K562 (cell line): Measurements from ENCODE around the gene HAPSTR1. TPM values are rescaled to one million over a fixed set of nuclear protein-coding genes. Genes with fewer than 3 reads are reported as not detected.

ENCODE experiments used
- ARNT ChIP-seq, 2 experiments: fragments of 450-650 bp; IDR thresholded peaks; 2 replicates each; pipeline ENCODE4 v1.6.1; 2016; ENCODE audit warnings: mild to moderate bottlenecking in 1 of 2
- BACH1 ChIP-seq: fragments of 200-800 bp; sonication (Bioruptor generic); IDR thresholded peaks from 2 replicates; pipeline ENCODE4 v1.6.1; 2016; ENCODE audit warnings: missing genetic modification characterization, missing compliant biosample characterization
- CEBPB ChIP-seq: fragments of 450-650 bp; IDR thresholded peaks from 2 replicates; pipeline ENCODE4 v1.6.1; 2016; ENCODE audit warnings: missing genetic modification characterization, missing compliant biosample characterization
- GATAD2A ChIP-seq: fragments of 450-650 bp; IDR thresholded peaks from 2 replicates; pipeline ENCODE4 v1.6.1; 2017
- KAT7 ChIP-seq: sonication (generic); formaldehyde crosslinking; IDR thresholded peaks from 2 replicates; pipeline ENCODE4 v1.8.0; 2022; ENCODE audit warnings: missing genetic modification reagents, mild to moderate bottlenecking, borderline replicate concordance
- L3MBTL2 ChIP-seq: fragments of 450-650 bp; IDR thresholded peaks from 2 replicates; pipeline ENCODE4 v1.6.1; 2016; ENCODE audit warnings: mild to moderate bottlenecking, moderate library complexity
- LCOR ChIP-seq: sonication (generic); formaldehyde crosslinking; IDR thresholded peaks from 2 replicates; pipeline ENCODE4 v1.8.0; 2022; ENCODE audit warnings: mild to moderate bottlenecking, missing genetic modification reagents
- NFRKB ChIP-seq: fragments of 450-650 bp; IDR thresholded peaks from 2 replicates; pipeline ENCODE4 v1.6.1; 2016; ENCODE audit warnings: low read depth
- PURB ChIP-seq: sonication (generic); formaldehyde crosslinking; IDR thresholded peaks from 2 replicates; pipeline ENCODE4 v1.9.0; 2021; ENCODE audit warnings: low read depth, mild to moderate bottlenecking, missing genetic modification reagents
- SAFB2 ChIP-seq: fragments of 200-400 bp; formaldehyde crosslinking; IDR thresholded peaks from 2 replicates; pipeline ENCODE4 v1.6.1; 2018; ENCODE audit warnings: borderline replicate concordance, low read length, low read depth, moderate library complexity; ENCODE audit not compliant: severe bottlenecking
- TEAD4 ChIP-seq, 2 experiments: sonication (generic) in 1 of 2; formaldehyde crosslinking in 1 of 2; IDR thresholded peaks; 2 replicates each; pipeline versions ENCODE4 v1.6.1 to v1.8.0; 2012 to 2022; ENCODE audit warnings: borderline replicate concordance in 1 of 2, inconsistent platforms in 1 of 2, low read length in 1 of 2, mild to moderate bottlenecking in 1 of 2, missing genetic modification reagents in 1 of 2
- ZBED1 ChIP-seq: IDR thresholded peaks from 2 replicates; pipeline ENCODE4 v1.6.1; 2014
- ZNF121 ChIP-seq: sonication (generic); formaldehyde crosslinking; conservative IDR thresholded peaks from 2 replicates; pipeline ENCODE4 v1.8.0; 2022; ENCODE audit warnings: missing genetic modification reagents
- ZNF146 ChIP-seq: IDR thresholded peaks from one replicate; pipeline ENCODE4 v1.6.1; 2018; ENCODE audit warnings: missing compliant biosample characterization; ENCODE audit not compliant: unreplicated experiment
- ZNF24 ChIP-seq: fragments of 450-650 bp; IDR thresholded peaks from 2 replicates; pipeline ENCODE4 v1.6.1; 2016
- ZNF695 ChIP-seq: fragments of 450-650 bp; formaldehyde crosslinking; IDR thresholded peaks from 2 replicates; pipeline ENCODE4 v1.4.0; 2020; ENCODE audit warnings: mild to moderate bottlenecking, moderate library complexity
- ZNF699 ChIP-seq: fragments of 250-450 bp; sonication (Bioruptor Pico); IDR thresholded peaks from 2 replicates; pipeline ENCODE4 v1.8.0; 2021; ENCODE audit warnings: mild to moderate bottlenecking, moderate library complexity; ENCODE audit not compliant: insufficient replicate concordance
- ZNF76 ChIP-seq: fragments of 250-450 bp; sonication (Bioruptor Pico); IDR thresholded peaks from 2 replicates; pipeline ENCODE4 v1.4.0; 2020; ENCODE audit warnings: mild to moderate bottlenecking, moderate library complexity, borderline replicate concordance
- polyA plus RNA-seq, 8 experiments: library from polyadenylated mRNA; depleted of rRNA in 4 of 8; stranded (reverse) in 5 of 8; unstranded in 3 of 8; fragments of >200 nt; fragmentation: Nextera tagmentation in 2 of 8; fragmentation: Illumina TruSeq in 1 of 8; extraction: Ambion mirVana in 2 of 8; extraction: Trizol in 1 of 8; gene quantifications; 2 replicates each; pipeline versions ENCODE4 v1.2.1 to v1.2.3, GENCODE V29; 2011 to 2014; ENCODE audit warnings: inconsistent platforms in 1 of 8, missing spikeins in 1 of 8
- total RNA-seq, 7 experiments: library from RNA; depleted of rRNA in 6 of 7; stranded (reverse); fragments of >200 nt in 6 of 7; fragmentation: Illumina TruSeq in 2 of 7; extraction: Trizol in 2 of 7; gene quantifications; 2 replicates each; pipeline versions ENCODE4 v1.2.1 to v1.2.3, GENCODE V29; 2011 to 2021; ENCODE audit warnings: low replicate concordance in 1 of 7
- TF ChIP-seq, protein P1 (sequence below): fragments of 250-450 bp; sonication (Bioruptor Pico); IDR thresholded peaks from 2 replicates; pipeline ENCODE4 v1.8.0; 2022; ENCODE audit warnings: moderate library complexity, mild to moderate bottlenecking, inconsistent platforms
- TF ChIP-seq, protein P2 (sequence below): fragments of 450-650 bp; formaldehyde crosslinking; IDR thresholded peaks from 2 replicates; pipeline ENCODE4 v1.4.0; 2020; ENCODE audit warnings: mild to moderate bottlenecking, mixed read lengths
- TF ChIP-seq, protein P3 (sequence below): fragments of 250-450 bp; sonication (Bioruptor Pico); IDR thresholded peaks from 2 replicates; pipeline ENCODE4 v1.8.0; 2021; ENCODE audit warnings: borderline replicate concordance, mild to moderate bottlenecking, moderate library complexity; ENCODE audit not compliant: poor library complexity, severe bottlenecking
- TF ChIP-seq, protein P4 (sequence below), 2 experiments: fragments of 450-650 bp; conservative IDR thresholded peaks; 2 replicates each; pipeline ENCODE4 v1.6.1; 2017; ENCODE audit warnings: mild to moderate bottlenecking in 2 of 2, moderate library complexity in 2 of 2
- TF ChIP-seq, protein P5 (sequence below): IDR thresholded peaks from 2 replicates; pipeline ENCODE4 v1.6.1; 2012; ENCODE audit warnings: low read depth, low read length, improper control_type of control experiment, borderline replicate concordance

The HAPSTR1 gene
- total and polyA plus RNA-seq, 9 of the 15 experiments (the other 6 are each of a cell fraction or from before 2014, with no cell fraction given) = 10.8 to 67.9 (median 36.5) TPM

DNA sequence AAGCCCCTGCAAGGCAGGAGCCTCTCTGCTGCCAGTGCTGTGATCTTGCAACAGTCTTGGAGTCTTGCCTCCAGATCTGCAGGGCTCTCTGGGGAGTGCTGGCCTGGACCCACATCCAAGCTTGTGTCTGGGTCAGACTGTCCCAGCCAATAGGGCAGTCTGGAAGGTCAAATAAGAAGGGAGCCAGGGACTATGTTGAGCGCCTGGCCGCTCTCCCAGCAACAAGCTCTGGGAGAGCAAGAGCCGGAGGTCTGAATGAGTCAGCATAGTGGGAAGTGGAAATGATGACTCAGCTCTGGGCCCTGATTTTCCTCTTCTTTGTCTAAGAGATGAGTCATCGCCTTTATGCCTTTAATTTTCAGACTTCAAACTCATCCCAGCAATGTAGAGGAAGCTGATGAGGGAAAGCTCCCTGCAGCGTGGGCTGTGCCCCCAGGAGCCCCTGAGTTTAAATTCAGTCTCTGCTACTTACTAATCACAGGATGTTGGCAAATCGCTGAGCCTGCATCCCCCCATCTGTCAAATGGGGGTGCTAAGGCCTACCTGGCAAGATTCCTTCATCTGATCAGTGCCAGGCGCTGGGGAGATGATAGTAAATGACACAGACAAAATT, 43.6 kb upstream of the HAPSTR1 start (continued):
- TF ChIP-seq, protein P1, sequence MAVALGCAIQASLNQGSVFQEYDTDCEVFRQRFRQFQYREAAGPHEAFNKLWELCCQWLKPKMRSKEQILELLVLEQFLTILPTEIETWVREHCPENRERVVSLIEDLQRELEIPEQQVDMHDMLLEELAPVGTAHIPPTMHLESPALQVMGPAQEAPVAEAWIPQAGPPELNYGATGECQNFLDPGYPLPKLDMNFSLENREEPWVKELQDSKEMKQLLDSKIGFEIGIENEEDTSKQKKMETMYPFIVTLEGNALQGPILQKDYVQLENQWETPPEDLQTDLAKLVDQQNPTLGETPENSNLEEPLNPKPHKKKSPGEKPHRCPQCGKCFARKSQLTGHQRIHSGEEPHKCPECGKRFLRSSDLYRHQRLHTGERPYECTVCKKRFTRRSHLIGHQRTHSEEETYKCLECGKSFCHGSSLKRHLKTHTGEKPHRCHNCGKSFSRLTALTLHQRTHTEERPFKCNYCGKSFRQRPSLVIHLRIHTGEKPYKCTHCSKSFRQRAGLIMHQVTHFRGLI (CRISPR knock-in tag) = no peak
- TF ChIP-seq CEBPB (tag) = no peak
- no peak for TF ChIP-seq ZNF24
- TF ChIP-seq TEAD4 (IDR thresholded peaks at IDR 0.05; ENCODE audit: low read length) = no peak
- TF ChIP-seq TEAD4 (CRISPR knock-in tag; IDR thresholded peaks at IDR 0.05; ENCODE audit: borderline replicate concordance) = no peak
- TF ChIP-seq ZNF76 = no peak
- peak in 1 of 2 experiments; percentile 69; a peak in 1 of 4 replicates for TF ChIP-seq ARNT (IDR thresholded peaks at IDR 0.05)
- no peak for TF ChIP-seq ZNF121 (CRISPR knock-in tag)
- no peak for TF ChIP-seq PURB (CRISPR knock-in tag)
- TF ChIP-seq, protein P2, sequence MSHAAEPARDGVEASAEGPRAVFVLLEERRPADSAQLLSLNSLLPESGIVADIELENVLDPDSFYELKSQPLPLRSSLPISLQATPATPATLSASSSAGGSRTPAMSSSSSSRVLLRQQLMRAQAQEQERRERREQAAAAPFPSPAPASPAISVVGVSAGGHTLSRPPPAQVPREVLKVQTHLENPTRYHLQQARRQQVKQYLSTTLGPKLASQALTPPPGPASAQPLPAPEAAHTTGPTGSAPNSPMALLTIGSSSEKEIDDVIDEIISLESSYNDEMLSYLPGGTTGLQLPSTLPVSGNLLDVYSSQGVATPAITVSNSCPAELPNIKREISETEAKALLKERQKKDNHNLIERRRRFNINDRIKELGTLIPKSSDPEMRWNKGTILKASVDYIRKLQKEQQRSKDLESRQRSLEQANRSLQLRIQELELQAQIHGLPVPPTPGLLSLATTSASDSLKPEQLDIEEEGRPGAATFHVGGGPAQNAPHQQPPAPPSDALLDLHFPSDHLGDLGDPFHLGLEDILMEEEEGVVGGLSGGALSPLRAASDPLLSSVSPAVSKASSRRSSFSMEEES (CRISPR knock-in tag) = no peak
- TF ChIP-seq KAT7 (CRISPR knock-in tag) = no peak
- no peak; the same call in 1 of the 2 replicates for TF ChIP-seq L3MBTL2
- no peak for TF ChIP-seq NFRKB
- no peak for TF ChIP-seq ZNF699 (CRISPR knock-in tag)
- TF ChIP-seq ZBED1 = peak; percentile 64
- no peak for TF ChIP-seq LCOR
- TF ChIP-seq BACH1 (tag) = peak; percentile 100
- no peak for TF ChIP-seq ZNF146 (CRISPR knock-in tag)
- TF ChIP-seq ZNF695 (CRISPR knock-in tag) = no peak
- TF ChIP-seq SAFB2 = no peak
- TF ChIP-seq, protein P3, sequence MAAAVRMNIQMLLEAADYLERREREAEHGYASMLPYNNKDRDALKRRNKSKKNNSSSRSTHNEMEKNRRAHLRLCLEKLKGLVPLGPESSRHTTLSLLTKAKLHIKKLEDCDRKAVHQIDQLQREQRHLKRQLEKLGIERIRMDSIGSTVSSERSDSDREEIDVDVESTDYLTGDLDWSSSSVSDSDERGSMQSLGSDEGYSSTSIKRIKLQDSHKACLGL (CRISPR knock-in tag) = no peak
- TF ChIP-seq, protein P4, sequence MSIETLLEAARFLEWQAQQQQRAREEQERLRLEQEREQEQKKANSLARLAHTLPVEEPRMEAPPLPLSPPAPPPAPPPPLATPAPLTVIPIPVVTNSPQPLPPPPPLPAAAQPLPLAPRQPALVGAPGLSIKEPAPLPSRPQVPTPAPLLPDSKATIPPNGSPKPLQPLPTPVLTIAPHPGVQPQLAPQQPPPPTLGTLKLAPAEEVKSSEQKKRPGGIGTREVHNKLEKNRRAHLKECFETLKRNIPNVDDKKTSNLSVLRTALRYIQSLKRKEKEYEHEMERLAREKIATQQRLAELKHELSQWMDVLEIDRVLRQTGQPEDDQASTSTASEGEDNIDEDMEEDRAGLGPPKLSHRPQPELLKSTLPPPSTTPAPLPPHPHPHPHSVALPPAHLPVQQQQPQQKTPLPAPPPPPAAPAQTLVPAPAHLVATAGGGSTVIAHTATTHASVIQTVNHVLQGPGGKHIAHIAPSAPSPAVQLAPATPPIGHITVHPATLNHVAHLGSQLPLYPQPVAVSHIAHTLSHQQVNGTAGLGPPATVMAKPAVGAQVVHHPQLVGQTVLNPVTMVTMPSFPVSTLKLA (conservative IDR thresholded peaks at IDR 0.05) = no peak; a peak in 1 of 4 replicates
- TF ChIP-seq, protein P5, sequence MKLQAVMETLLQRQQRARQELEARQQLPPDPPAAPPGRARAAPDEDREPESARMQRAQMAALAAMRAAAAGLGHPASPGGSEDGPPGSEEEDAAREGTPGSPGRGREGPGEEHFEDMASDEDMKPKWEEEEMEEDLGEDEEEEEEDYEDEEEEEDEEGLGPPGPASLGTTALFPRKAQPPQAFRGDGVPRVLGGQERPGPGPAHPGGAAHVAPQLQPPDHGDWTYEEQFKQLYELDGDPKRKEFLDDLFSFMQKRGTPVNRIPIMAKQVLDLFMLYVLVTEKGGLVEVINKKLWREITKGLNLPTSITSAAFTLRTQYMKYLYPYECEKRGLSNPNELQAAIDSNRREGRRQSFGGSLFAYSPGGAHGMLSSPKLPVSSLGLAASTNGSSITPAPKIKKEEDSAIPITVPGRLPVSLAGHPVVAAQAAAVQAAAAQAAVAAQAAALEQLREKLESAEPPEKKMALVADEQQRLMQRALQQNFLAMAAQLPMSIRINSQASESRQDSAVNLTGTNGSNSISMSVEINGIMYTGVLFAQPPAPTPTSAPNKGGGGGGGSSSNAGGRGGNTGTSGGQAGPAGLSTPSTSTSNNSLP = no peak
- no peak for TF ChIP-seq GATAD2A
